Choroid plexus epithelial cell (primary cell): Measurements from ENCODE around the gene SLC2A4RG.

Source experiments
- DNase-seq: peaks from one replicate; pipeline ENCODE4 v3.0.0-alpha.2; 2010; ENCODE audit warnings: low read depth
- H3K4me3 ChIP-seq: 2 replicates; pipeline ENCODE4 v1.5.1; 2011; ENCODE audit warnings: low read depth, mild to moderate bottlenecking, control low read depth, low read length, moderate library complexity
- TF ChIP-seq, protein P1 (sequence below): conservative IDR thresholded peaks from 2 replicates; pipeline ENCODE4 v1.5.1; 2011; ENCODE audit warnings: low read depth, mild to moderate bottlenecking, control low read depth, inconsistent platforms, low read length, moderate library complexity

The SLC2A4RG gene

DNA sequence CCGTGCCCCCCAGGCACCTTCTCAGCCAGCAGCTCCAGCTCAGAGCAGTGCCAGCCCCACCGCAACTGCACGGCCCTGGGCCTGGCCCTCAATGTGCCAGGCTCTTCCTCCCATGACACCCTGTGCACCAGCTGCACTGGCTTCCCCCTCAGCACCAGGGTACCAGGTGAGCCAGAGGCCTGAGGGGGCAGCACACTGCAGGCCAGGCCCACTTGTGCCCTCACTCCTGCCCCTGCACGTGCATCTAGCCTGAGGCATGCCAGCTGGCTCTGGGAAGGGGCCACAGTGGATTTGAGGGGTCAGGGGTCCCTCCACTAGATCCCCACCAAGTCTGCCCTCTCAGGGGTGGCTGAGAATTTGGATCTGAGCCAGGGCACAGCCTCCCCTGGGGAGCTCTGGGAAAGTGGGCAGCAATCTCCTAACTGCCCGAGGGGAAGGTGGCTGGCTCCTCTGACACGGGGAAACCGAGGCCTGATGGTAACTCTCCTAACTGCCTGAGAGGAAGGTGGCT lies 42.2 kb upstream of the SLC2A4RG start:
- TF ChIP-seq, protein P1, sequence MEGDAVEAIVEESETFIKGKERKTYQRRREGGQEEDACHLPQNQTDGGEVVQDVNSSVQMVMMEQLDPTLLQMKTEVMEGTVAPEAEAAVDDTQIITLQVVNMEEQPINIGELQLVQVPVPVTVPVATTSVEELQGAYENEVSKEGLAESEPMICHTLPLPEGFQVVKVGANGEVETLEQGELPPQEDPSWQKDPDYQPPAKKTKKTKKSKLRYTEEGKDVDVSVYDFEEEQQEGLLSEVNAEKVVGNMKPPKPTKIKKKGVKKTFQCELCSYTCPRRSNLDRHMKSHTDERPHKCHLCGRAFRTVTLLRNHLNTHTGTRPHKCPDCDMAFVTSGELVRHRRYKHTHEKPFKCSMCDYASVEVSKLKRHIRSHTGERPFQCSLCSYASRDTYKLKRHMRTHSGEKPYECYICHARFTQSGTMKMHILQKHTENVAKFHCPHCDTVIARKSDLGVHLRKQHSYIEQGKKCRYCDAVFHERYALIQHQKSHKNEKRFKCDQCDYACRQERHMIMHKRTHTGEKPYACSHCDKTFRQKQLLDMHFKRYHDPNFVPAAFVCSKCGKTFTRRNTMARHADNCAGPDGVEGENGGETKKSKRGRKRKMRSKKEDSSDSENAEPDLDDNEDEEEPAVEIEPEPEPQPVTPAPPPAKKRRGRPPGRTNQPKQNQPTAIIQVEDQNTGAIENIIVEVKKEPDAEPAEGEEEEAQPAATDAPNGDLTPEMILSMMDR: no peak
- peak overlapping the region; percentile 65 for H3K4me3 ChIP-seq
- no peak for DNase-seq

DNA sequence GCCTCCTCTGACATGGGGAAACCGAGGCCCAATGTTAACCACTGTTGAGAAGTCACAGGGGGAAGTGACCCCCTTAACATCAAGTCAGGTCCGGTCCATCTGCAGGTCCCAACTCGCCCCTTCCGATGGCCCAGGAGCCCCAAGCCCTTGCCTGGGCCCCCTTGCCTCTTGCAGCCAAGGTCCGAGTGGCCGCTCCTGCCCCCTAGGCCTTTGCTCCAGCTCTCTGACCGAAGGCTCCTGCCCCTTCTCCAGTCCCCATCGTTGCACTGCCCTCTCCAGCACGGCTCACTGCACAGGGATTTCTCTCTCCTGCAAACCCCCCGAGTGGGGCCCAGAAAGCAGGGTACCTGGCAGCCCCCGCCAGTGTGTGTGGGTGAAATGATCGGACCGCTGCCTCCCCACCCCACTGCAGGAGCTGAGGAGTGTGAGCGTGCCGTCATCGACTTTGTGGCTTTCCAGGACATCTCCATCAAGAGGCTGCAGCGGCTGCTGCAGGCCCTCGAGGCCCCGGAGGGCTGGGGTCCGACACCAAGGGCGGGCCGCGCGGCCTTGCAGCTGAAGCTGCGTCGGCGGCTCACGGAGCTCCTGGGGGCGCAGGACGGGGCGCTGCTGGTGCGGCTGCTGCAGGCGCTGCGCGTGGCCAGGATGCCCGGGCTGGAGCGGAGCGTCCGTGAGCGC lies 41.6 kb upstream of the SLC2A4RG start:
- H3K4me3 ChIP-seq: peak overlapping the region; percentile 27
- TF ChIP-seq, protein P1: no peak
- no peak for DNase-seq

DNA sequence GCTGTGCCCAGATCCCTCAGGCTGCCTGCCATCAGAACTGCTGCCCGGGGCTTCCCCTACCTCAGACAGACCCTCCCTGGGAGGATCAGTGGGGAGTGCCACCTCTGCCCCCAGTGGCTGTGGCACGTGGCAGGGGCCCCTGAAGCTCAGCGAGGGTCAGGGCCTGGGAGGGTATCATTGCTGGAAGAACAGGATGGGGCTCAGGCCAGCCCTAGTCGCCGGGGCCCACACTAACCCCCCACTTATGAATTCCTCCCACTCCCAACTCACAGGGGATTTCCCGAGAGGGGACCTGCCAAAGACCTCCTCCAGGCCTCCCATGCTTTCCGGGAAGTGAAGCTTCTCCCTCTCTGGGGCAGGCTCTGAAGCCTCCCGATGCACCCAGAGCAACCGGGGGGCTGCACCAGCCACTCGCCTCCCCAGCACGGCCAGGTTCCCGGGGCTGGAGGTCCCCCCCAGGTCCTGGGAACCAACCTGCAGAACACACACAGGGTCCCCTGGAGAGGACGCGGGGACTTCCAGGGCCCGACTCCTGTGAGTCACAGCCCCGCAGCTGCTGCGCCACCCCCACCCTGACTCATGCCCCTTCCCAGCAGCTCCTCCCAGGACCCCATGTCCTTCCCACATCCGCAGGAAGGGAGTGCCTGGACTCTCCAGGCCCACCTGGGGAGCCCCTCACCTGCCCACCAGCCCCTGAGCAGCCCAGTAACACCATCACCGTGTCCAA lies 40.7 kb upstream of the SLC2A4RG start:
- TF ChIP-seq, protein P1: no peak
- H3K4me3 ChIP-seq: peak overlapping the region; percentile 32
- peak; percentile 91 for DNase-seq

DNA sequence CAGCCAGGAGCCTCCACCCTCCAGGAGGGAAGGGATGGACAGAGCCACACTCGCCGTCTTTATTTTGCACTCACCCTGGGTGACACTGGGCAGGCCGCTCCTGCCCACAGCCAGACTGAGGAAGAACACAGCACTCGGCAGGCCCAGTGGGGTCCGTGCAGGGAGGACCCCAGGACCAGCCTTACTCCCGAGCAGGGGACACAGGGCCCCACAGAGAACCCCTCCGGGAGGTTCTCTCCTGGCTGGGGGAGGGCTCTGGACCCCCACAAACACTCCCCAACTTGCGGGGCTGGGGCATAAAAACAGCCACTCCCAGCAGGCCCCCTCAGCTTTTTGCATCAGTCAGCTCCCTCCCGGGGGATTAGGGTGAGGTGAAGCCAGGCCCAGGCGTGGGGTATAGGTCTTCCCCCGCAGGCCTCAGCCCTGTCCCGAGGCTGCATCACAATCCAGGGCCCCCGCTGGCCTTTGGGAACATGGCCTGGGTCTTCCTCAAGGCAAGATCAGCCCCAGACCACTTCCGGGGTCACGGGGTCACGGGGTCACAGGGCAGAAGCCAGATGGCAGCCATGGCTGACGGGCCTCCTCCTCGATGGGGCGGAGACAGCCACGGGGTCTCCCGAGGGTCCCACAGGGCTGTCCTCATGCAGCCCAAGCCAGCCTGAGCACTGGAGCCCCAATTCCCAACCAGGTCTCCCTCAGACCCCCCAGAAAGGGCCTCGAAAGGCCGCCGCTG lies 39.9 kb upstream of the SLC2A4RG start:
- TF ChIP-seq, protein P1: no peak
- DNase-seq: no peak
- no peak overlapping the region for H3K4me3 ChIP-seq

GRCh38 chr20:63700199-63701050 lies 39.2 kb upstream of the SLC2A4RG start:
- H3K4me3 ChIP-seq: no peak overlapping the region
- no peak for DNase-seq
- TF ChIP-seq, protein P1: no peak

DNA sequence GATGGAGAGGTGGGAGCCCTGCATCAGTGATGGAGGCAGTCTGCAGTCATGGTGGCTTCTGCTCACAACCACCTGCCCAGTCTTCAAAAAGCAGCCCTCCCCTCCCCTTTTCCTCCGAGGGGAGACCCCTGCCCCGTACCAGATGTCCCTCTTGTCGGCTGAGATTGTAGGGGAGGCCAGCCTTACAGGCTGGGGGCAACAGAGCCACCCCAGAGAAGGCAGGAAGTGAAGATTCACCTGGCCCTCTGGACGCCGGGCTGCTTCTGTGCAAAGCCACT lies 38.6 kb upstream of the SLC2A4RG start:
- no peak for DNase-seq
- no peak overlapping the region for H3K4me3 ChIP-seq
- TF ChIP-seq, protein P1: no peak
